ENCODE data around the gene FABP7.
A peak's percentile ranks its signal among the peaks of the same experiment; 100 is the strongest.

The FABP7 gene

DNA sequence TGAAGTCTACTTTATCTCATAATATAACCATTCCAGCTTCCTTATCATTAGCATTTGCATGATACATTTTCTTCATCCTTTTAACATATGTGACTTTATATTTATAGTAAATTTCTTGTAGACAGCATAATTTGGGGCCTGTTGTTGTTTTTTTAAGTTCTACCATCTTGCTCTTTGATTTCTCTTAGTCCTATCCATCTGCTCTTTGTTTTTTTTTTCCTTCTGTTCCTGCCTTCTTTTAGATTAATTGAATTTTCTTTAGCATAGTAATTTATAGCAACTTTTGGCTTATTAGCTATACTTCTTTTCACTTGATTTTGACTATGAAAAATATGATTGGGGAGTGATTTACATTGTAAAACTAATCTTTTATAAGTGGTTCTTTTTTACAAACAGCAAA lies 19.2 kb upstream of the FABP7 start:
- DNase-seq = no peak

DNA sequence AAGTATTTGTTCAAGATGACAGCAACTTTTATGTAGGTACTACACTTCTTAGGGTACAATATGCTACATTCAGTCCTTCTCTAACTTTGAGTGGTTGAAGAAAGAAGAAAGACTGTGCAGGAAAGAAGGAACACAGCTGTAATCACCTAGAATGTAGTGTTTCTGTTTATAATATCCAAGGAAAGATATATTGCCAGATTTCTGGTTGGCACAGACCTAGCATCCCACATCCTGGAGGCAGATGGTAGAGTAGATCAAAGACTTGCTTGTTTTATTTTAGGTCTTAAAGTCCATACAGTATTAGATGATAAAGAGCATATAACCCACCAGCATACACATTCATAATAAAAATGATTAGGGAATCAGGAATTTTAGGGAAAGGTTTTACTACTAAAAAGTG lies 13.3 kb upstream of the FABP7 start:
- DNase-seq = no peak

GRCh38 chr6:122770835-122771601 lies 8.5 kb upstream of the FABP7 start:
- DNase-seq = no peak

DNA sequence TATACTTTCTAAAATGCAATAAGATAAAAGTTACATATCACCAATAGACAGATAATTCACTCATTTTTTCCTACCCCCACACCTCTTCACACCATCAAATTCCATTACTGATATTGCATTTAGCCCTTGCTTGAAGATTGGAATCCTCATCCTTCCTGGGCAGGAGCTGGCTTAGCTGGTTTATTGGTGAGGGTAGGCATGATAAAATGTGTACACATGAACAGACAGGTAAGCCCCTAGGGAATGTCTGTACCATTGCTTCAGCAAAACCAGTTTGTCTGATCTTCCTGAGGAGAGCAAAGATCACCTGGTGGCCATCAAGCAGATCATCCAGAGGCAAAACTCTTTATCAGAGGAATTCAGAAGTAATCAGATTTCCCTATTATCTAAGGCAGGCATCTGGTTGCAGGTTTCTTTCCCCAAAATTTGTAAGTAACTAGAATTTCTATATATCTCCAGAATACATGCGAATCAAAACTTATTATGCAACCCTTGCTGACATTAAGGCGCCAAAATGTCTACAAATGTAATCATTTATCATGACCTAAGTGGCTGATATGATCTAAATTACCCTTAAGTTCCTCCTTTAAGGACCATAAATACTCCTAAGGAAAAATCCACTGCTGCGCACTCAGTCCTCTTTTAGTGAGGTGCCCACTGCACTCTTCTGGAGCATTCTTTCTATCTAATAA lies 6.6 kb upstream of the FABP7 start:
- DNase-seq = no peak

DNA sequence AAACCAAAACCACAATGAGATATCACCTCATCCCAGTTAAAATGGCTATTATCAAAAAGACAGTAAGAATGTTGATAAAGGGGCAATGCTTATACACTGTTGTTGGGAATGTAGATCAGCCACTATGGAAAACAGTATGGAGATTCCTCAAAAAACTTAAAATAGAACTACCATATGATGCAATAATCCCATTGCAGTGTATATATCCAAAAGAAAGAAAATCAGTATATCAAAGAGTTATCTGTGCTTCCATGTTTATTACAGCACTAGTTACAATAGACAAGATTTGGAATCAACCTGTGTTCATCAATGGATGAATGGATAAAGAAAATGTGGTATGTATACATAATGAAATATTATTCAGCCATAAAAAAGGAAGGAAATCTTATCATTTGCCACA lies 3.5 kb upstream of the FABP7 start:
- no peak for DNase-seq

GRCh38 chr6:122778302-122778701 lies 1.2 kb upstream of the FABP7 start:
- DNase-seq = no peak

GRCh38 chr6:122778985-122779661 lies 393 bp upstream of the FABP7 start:
- peak; percentile 85 for DNase-seq

GRCh38 chr6:122780114-122780513 lies 598 bp downstream of the FABP7 start:
- no peak for DNase-seq

- no peak for DNase-seq
Measured at GRCh38 chr6:122781716-122782115, 2.2 kb downstream of the FABP7 start.

DNA sequence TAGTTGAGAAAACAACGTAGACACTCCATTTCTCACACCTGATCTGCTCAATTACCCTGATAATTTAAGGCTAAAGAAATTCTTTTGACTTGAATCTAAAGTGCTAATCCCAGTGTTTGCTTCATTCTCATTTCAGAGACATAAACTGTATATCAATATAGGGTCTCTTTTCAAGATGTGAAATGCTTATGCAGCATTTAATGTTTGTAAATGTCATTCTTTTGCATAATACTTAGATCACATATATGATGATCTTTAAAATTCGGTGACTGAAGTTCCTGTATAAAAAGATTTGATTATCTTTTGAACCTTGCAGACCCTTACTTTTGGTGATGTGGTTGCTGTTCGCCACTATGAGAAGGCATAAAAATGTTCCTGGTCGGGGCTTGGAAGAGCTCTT lies 3.9 kb downstream of the FABP7 start:
- no peak for DNase-seq

DNA sequence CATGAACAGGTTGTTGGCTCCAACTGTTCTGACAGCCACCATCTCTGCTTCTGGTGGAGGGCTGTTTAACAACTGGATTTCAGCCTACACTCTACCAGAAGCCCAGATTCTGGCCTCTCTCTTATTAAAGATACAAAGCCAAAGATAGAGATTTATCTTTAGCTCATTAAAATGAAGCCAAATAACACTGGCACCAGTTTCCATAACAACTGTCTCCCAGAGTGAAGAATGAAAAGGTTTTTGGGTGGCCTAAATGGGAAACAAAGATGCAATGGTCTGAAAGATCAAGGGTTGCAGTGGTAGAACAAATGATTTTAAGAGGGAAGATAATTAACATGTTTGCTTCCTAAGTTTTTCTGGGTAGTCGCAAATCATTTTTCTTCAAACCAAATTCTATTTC lies 6.4 kb downstream of the FABP7 start:
- DNase-seq = no peak

GRCh38 chr6:122787721-122788120 lies 8.2 kb downstream of the FABP7 start:
- DNase-seq = no peak

DNA sequence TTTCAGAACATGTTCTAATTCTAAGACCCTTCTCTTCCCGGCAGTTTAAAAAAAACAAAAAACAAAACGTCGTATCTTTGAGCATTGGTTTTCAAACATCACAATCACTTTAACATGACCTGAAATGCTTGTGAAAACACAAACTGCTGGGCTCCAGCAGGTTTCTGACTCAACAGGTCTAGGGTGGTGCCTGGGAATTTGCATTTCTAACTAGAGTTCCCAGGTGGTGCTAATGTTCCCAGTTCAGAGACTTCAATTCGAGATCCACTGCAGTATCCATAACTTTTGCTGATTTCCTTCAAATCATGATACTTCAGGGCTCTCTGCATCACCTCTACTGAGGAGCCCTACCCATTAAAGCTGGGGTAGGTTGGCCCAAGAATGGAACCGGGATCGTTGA lies 8.7 kb downstream of the FABP7 start:
- DNase-seq = no peak

GRCh38 chr6:122788663-122789181 lies 9.2 kb downstream of the FABP7 start:
- DNase-seq = no peak

GRCh38 chr6:122789182-122790027 lies 9.9 kb downstream of the FABP7 start, which contains the start of gene SMPDL3A:
Gene SMPDL3A (plus strand): TSS chr6:122789258. CDS start chr6:122789347, 89 bp downstream.
- peak; percentile 93 for DNase-seq

GRCh38 chr6:122790028-122790422 lies 10.5 kb downstream of the FABP7 start:
- no peak for DNase-seq

- DNase-seq = peak; percentile 67
Measured at GRCh38 chr6:122790423-122791309, 11.2 kb downstream of the FABP7 start.

- DNase-seq = no peak
Measured at GRCh38 chr6:122791310-122791679, 11.8 kb downstream of the FABP7 start.

DNA sequence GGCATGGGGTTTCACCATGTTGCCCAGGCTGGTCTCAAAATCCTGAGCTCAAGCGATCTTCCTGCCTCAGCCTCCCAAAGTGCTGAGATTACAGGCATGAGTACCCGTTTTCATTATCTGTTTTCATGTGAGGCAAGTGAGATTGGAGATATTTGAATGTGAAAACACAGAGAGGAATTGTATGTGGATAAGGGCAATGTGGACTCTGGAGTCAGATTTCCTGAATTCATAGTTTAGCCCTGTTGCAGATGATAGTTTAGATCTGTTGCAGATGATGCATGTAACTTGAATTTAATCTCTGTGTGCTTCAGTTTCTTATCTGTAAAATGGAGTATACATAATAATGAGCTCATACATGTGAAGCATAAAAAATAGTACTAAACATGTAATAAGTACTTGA lies 13.2 kb downstream of the FABP7 start:
- no peak for DNase-seq

DNA sequence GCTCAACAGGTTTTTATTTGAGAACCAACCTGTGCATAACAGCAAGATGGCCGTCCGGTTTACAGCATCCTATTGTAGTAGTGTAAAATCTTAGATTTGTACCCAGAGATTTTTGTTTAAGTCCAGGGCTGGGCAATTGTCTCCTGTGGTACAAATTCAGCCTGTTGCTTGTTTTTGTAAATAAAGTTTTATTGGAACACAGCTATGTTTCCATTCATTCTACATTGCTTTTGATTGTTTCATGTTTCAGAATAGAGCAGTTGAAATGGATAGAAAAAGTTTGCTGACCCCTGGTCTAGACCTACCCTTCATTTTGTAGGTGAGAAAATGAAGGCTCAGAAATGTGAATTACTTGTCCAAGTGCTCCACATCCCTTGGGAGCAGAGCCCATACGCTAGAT lies 18.0 kb downstream of the FABP7 start:
- no peak for DNase-seq

DNA sequence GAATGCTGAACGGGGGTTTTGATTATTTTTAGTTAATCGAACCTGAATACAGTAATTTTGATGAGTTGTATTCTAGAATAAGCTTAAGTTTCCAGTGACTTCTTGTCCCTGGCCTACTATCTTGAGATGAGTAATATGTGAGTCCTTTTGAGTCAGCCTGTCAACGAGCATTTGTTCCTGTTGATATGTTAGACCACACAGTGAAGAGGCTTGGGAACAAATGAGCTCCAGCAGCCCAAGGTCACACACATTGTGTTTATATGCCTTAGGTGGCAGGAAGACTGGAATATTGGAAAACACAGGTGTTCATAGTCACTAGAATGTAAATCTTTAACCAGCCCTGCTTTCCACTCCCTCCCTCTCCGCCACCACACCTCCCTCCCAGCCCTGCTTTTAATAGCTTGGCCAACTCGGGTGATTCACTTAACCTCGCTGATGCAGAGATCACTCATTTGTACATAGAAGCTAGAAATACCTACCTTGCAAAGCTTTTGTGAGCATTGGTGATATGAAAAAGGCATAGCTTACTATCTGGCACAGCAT lies 18.7 kb downstream of the FABP7 start:
- DNase-seq = no peak
